Epithelial cell of prostate (primary cell): ENCODE results near the gene STK38L.

Experiments used
- DNase-seq: peaks from one replicate; pipeline ENCODE4 v3.0.0-alpha.2; 2011; ENCODE audit warnings: low read depth, low spot score
- H3K27ac ChIP-seq: fragments of 450-650 bp; 2 replicates; pipeline ENCODE4 v1.5.1; 2017; ENCODE audit warnings: mild to moderate bottlenecking

The STK38L gene

GRCh38 chr12:27243804-27244688 lies at the start of gene STK38L:
Gene STK38L (plus strand): TSS chr12:27244286. CDS start chr12:27297721, 53,435 bp downstream.
- peak within 1 kb of the TSS; percentile 76 for H3K27ac ChIP-seq
- peak; percentile 78 for DNase-seq

- no peak overlapping the region for H3K27ac ChIP-seq
Observed at GRCh38 chr12:27194644-27195043, 49.4 kb upstream of the STK38L start.

GRCh38 chr12:27198036-27198435 lies 46.0 kb upstream of the STK38L start:
- no peak overlapping the region for H3K27ac ChIP-seq
- no peak for DNase-seq

More at GRCh38 chr12:27194644-27195043, 49.4 kb upstream of the STK38L start:
- no peak for DNase-seq

- H3K27ac ChIP-seq: no peak overlapping the region
- no peak for DNase-seq
Observed at GRCh38 chr12:27199638-27200300, 44.3 kb upstream of the STK38L start.

GRCh38 chr12:27201169-27201568 lies 42.9 kb upstream of the STK38L start:
- no peak for DNase-seq
- H3K27ac ChIP-seq: no peak overlapping the region

GRCh38 chr12:27206801-27207502 lies 37.1 kb upstream of the STK38L start:
- H3K27ac ChIP-seq: no peak overlapping the region
- no peak for DNase-seq

- no peak for DNase-seq
- no peak overlapping the region for H3K27ac ChIP-seq
Observed at GRCh38 chr12:27207615-27208413, 36.3 kb upstream of the STK38L start.

GRCh38 chr12:27208414-27208750 lies 35.7 kb upstream of the STK38L start:
- no peak overlapping the region for H3K27ac ChIP-seq
- DNase-seq: no peak

GRCh38 chr12:27209257-27209910 lies 34.7 kb upstream of the STK38L start:
- H3K27ac ChIP-seq: no peak overlapping the region
- no peak for DNase-seq

- H3K27ac ChIP-seq: no peak overlapping the region
- DNase-seq: no peak
Observed at GRCh38 chr12:27210187-27210586, 33.9 kb upstream of the STK38L start.

GRCh38 chr12:27212861-27213260 lies 31.2 kb upstream of the STK38L start:
- no peak for DNase-seq
- no peak overlapping the region for H3K27ac ChIP-seq

- DNase-seq: no peak
- no peak overlapping the region for H3K27ac ChIP-seq
Observed at GRCh38 chr12:27213304-27213703, 30.8 kb upstream of the STK38L start.

- DNase-seq: no peak
- no peak overlapping the region for H3K27ac ChIP-seq
Observed at GRCh38 chr12:27213830-27214787, 30.0 kb upstream of the STK38L start.

GRCh38 chr12:27217590-27217989 lies 26.5 kb upstream of the STK38L start:
- DNase-seq: no peak
- H3K27ac ChIP-seq: no peak overlapping the region

GRCh38 chr12:27219693-27220054 lies 24.4 kb upstream of the STK38L start:
- no peak for DNase-seq
- no peak overlapping the region for H3K27ac ChIP-seq

GRCh38 chr12:27220055-27220987 lies 23.8 kb upstream of the STK38L start:
- H3K27ac ChIP-seq: peak overlapping the region; percentile 6
- no peak for DNase-seq

GRCh38 chr12:27220988-27221345 lies 23.1 kb upstream of the STK38L start:
- DNase-seq: no peak
- H3K27ac ChIP-seq: no peak overlapping the region
